WI38 (cell line): ENCODE results near the gene TBC1D30.

Source experiments
- H3K4me3 ChIP-seq: 2 replicates; pipeline ENCODE4 v1.5.1; 2011; ENCODE audit warnings: low read depth, mild to moderate bottlenecking, control low read depth, low read length
- TF ChIP-seq, protein P1 (sequence below): IDR thresholded peaks from 2 replicates; pipeline ENCODE4 v1.5.1; 2012; ENCODE audit warnings: low read depth, mild to moderate bottlenecking, control low read depth, low read length

TBC1D30 gene

DNA sequence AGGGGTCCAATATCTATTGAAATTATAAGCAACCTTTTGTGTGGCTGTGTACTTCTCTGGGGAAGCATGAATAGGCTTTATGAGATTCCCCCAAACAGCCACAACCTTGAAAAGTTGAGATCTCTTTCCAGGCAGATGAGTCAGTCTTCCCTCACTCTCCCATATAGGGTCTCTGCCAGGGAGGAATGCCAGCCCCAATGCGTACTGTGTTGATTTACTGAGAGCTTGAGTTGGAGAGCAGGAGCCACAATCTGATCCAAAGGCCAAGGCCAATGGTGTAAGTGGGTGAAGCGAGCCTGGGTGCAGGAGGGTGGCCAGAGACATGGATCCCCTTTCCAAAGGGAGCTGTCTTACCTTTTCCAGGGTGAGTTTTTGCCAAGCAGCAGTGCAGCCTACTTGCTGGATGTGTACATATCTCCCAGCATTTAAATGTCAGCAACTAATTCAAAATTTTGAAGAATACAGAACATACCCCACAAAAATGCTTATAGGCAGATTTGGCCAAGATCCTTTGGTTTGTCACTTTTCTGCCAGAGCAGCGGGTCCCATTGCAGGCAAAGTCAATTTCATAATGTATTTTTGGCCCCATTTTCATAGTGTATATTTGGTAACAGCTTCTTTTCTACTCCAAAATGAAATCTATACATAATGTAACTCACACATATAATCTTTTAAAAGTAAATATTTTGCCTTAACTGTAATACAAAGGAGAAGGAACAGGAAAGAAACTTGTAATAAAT, 88.2 kb downstream of the TBC1D30 start:
- TF ChIP-seq, protein P1, sequence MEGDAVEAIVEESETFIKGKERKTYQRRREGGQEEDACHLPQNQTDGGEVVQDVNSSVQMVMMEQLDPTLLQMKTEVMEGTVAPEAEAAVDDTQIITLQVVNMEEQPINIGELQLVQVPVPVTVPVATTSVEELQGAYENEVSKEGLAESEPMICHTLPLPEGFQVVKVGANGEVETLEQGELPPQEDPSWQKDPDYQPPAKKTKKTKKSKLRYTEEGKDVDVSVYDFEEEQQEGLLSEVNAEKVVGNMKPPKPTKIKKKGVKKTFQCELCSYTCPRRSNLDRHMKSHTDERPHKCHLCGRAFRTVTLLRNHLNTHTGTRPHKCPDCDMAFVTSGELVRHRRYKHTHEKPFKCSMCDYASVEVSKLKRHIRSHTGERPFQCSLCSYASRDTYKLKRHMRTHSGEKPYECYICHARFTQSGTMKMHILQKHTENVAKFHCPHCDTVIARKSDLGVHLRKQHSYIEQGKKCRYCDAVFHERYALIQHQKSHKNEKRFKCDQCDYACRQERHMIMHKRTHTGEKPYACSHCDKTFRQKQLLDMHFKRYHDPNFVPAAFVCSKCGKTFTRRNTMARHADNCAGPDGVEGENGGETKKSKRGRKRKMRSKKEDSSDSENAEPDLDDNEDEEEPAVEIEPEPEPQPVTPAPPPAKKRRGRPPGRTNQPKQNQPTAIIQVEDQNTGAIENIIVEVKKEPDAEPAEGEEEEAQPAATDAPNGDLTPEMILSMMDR: no peak
- H3K4me3 ChIP-seq: no peak overlapping the region

DNA sequence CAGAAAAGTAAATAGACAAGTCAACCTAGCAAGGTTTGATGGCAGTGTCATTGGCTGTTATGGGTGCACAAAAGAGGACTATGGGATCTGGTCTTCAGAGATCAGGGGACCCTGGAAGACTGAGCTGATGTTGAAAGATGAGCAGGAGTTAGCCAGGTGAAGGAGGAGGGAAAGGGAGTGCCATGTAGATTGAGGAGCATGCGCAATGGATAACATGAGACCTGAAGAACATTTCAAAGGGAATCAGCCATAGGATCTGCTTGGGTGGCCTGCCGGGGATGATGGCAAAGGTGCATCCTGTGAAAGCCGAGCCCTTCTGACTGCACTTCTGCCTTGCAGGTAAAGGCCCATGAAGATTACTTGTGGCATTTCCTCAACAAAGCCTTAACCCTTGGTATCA, 90.8 kb downstream of the TBC1D30 start:
- H3K4me3 ChIP-seq: no peak overlapping the region
- TF ChIP-seq, protein P1: no peak

DNA sequence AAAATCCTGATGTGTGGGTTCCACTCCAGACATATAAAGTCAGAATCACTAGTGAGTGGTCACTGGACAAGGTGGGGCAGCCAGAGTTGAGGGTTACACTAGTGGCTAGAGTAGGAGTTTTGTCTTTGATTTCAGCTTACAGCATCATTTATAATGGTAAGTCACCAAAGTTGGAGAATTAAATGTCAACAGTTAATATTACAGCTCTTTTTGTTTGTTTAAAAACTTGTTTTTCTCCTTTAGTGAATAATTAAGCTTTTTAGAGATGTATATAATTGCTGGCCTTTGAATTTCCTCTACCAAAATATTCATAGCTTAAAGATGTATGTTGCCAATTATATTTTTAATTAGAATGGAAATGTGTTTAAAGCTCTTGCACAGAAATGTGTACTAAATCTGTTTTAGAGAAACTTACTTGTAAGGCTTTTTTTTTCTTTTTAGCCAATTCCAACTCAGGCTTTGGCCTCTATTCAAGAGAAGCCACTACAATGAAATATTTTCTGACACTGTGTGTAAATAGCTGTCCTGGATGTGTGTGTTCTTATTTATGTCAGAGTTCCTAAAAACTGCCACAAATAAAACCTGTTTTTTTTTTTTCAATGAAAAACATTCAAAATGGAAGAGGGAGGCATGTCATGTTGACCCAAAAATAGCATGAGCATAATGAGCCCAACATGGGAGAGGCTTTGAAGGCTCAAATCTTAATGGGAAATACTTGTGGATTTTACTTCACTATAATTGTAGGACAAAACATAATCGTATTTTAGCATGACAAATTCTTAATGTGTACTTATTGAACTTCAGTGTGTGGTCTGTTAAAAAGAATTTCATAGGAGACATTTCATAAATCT, 92.2 kb downstream of the TBC1D30 start:
- TF ChIP-seq, protein P1: no peak
- no peak overlapping the region for H3K4me3 ChIP-seq

DNA sequence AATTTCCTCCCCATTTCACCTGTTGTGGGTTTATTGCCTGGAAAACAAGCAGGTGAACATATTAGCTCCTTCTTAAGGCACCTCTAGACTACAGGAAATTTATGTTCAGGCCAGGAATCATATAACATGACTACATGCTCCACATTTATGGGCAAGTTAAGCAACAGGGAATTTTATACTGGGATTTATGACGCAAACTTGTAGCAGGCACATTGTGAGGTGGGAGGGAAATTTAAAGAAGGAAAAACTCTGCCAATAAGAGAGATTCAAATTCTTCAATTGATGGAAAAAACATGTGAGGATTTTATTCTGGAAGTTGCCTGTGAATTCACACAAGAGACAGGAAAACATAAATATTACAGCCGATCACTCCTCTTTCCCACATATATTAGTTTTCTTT, 93.9 kb downstream of the TBC1D30 start:
- no peak overlapping the region for H3K4me3 ChIP-seq
- TF ChIP-seq, protein P1: no peak

DNA sequence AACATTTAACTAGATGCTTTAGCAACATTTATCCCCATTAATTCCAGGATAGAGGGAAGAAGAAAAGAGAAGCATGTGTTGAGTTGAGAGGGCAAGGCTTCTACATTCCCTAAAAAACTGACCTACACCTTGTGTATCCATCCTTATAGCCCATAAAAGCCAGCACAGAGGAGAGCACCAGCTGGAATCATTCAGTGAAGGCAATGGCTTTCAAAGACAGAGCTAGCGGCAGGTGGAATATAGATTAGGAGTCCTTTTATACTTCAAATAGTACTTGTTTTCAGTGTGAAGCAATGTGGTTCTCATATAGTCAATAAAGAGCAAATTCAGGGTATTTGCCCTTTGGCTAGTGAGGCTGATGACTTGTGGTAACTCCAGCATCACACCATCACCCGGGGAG, 94.4 kb downstream of the TBC1D30 start:
- H3K4me3 ChIP-seq: no peak overlapping the region
- TF ChIP-seq, protein P1: no peak

DNA sequence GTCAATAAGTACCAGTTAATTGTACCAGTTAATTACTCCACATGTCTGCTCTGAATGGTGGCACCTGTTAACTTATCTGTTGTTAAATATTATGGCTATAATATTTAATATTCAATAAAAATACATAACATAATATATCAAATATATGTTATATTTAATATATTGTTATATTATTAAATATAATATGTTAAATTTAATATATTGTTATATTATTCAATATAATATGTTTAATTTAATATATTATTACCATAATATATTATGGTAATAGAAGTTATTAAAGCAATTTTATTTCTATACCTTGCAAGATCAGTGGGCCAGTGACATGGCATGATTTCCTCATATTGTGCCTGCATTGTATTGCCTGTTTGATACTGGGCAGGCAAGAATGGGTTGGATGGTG, 98.4 kb downstream of the TBC1D30 start:
- TF ChIP-seq, protein P1: no peak
- H3K4me3 ChIP-seq: no peak overlapping the region

DNA sequence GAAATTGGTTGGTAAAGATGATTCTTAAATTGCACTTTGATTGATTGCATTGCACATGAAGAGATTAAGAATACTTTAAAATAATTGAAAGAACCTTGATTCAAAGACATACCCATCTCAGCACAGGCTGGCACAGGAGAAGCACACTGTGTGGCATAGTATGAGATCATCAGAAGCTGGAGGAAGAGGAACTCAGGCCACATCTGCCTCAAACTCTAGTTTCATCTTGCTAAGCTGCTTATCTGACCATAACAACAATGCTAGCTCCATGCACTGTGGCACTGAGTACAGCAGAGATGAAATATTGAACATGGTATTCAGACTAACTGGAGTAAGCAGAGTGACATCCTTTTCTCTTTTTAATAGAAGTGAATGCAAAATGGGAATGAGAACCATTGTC, 99.1 kb downstream of the TBC1D30 start:
- H3K4me3 ChIP-seq: no peak overlapping the region
- TF ChIP-seq, protein P1: no peak
